ENCODE data around the gene LRP1B.
A peak's percentile ranks its signal among the peaks of the same experiment; 100 is the strongest.
"Not testable (repeated sequence)": the region's sequence is repeated elsewhere in the genome, so short reads cannot be mapped to it uniquely, and the experiment has no call there.

LRP1B gene

GRCh38 chr2:140288213-140288612, 1842.6 kb downstream of the LRP1B start:
- no peak overlapping the region for H3K4me3 ChIP-seq (ENCODE audit: low read depth, low read length)
- TF ChIP-seq CTCF (IDR thresholded peaks at IDR 0.05; ENCODE audit: control insufficient read depth, extremely low read depth, insufficient read depth): no peak
- no peak for DNase-seq (ENCODE audit: low read depth)

DNA sequence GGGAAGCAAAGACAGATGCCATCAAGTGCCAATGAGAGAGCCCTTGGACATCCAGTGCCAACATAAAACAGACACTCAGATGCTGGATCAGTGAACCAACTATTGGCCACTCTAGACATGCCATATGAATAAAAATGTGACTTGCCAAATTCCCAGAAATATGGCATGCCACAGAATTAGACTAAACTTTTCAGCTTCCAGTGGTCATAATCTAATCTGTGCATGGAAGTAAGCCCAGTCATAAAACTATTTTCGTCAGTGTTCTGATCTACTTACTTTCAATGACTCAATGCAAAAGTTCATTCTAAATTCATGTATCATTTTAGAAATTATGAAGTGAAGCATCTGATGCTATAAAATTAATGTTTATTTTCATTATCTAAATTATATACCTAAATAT, 1844.4 kb downstream of the LRP1B start:
- H3K4me3 ChIP-seq (ENCODE audit: low read depth, low read length): no peak overlapping the region
- no peak for DNase-seq (ENCODE audit: low read depth)
- no peak for TF ChIP-seq CTCF (IDR thresholded peaks at IDR 0.05; ENCODE audit: control insufficient read depth, extremely low read depth, insufficient read depth)

GRCh38 chr2:140277344-140277743, 1853.5 kb downstream of the LRP1B start:
- not testable (repeated sequence) for H3K4me3 ChIP-seq (ENCODE audit: low read depth, low read length); DNase-seq (ENCODE audit: low read depth)

GRCh38 chr2:140276661-140277060, 1854.2 kb downstream of the LRP1B start:
- no peak for TF ChIP-seq CTCF (IDR thresholded peaks at IDR 0.05; ENCODE audit: control insufficient read depth, extremely low read depth, insufficient read depth)
- H3K4me3 ChIP-seq (ENCODE audit: low read depth, low read length): no peak overlapping the region
- no peak for DNase-seq (ENCODE audit: low read depth)

DNA sequence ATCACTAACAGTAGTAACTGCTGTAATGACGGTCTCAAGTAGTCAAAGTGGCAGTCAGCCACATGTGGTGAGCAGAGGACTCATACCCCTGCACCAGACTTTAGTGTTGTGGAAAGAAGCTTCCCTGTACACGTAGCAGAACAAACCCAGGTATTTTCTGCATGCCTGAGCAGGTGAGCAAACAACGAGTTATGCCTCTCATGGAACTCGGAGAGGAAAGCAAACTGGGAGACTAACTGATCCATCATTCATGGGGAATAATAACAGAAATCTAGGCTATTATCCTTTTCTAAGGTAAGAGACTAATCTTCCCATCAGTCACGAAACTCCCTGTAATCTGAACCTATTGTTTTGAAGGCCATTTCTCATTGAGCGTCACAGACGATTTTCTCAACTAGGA, 1855.4 kb downstream of the LRP1B start:
- TF ChIP-seq CTCF (IDR thresholded peaks at IDR 0.05; ENCODE audit: control insufficient read depth, extremely low read depth, insufficient read depth): no peak

DNA sequence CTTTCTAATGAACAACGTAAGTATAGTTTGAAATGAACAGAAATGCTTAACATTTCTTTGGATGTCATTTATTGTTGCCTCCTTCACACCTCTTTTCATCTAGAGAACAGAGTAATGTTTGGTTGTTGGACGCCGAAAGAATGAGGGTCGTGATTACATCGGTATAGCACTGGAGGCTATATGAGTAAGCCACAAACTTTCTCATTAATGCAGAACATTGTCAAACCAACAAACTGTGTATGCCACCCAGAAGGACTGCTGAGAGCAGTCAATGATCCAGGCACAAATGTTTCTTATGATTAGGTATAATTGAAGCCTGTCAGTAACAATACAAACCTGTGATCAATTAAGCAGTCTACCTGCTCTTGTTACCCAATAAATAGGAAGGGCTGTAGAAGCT, 1855.9 kb downstream of the LRP1B start:
- TF ChIP-seq CTCF (IDR thresholded peaks at IDR 0.05; ENCODE audit: control insufficient read depth, extremely low read depth, insufficient read depth): no peak
- DNase-seq (ENCODE audit: low read depth): no peak
- H3K4me3 ChIP-seq (ENCODE audit: low read depth, low read length): no peak overlapping the region

More for the DNA sequence above, 1855.4 kb downstream of the LRP1B start:
- no peak for DNase-seq (ENCODE audit: low read depth)
- H3K4me3 ChIP-seq (ENCODE audit: low read depth, low read length): no peak overlapping the region

DNA sequence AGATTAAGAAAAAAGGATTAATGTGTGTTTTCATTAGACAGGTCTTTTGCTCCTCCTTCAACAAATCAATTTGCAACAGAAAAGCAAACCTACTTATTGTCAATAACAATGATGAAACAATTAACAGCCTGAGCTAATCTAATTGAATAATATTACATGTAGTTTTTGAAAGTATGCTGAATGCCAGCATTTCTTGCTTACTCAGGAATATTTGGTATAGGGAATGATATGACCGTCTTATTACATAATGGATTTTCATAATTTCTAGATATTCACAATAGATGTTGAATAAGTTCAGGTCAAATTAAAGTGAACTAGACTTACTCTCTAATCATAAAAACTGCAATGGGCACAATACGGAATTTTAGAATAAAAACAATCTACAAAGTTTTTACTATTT, 1856.9 kb downstream of the LRP1B start:
- no peak for TF ChIP-seq CTCF (IDR thresholded peaks at IDR 0.05; ENCODE audit: control insufficient read depth, extremely low read depth, insufficient read depth)
- no peak overlapping the region for H3K4me3 ChIP-seq (ENCODE audit: low read depth, low read length)
- no peak for DNase-seq (ENCODE audit: low read depth)

DNA sequence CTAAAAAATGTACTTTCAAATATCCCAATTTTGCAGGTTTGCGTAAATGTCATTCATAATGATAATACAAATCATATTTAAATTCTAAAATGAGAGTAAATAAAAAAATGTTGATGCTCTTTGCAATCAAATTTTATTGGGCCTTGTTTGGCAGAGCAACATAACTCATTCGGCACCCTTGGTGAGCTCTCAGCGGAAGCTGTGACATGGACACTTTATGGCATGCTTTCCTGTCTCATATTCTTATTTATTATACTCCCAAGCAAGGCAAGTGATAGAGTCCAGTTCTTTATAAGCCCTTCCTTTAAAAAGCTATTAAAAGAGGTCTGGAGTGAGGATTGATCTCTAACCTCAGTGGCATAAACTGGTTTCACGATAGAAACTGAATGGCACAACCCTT, 1857.4 kb downstream of the LRP1B start:
- TF ChIP-seq CTCF (IDR thresholded peaks at IDR 0.05; ENCODE audit: control insufficient read depth, extremely low read depth, insufficient read depth): no peak
- no peak overlapping the region for H3K4me3 ChIP-seq (ENCODE audit: low read depth, low read length)
- DNase-seq (ENCODE audit: low read depth): peak; percentile 8

All from LNCaP clone FGC (cell line).